KMS-11 (cell line): Measurements from ENCODE around the gene KCNQ1.

Source experiments
- H2AFZ ChIP-seq: fragments of 200-600 bp; sonication (generic); 2 replicates; pipeline ENCODE4 v1.6.1; 2016; ENCODE audit warnings: antibody characterized with exemption, mixed run types, low read depth
- H3K27ac ChIP-seq: fragments of 200-600 bp; sonication (generic); 2 replicates; pipeline ENCODE4 v1.6.1; 2016; ENCODE audit warnings: mild to moderate bottlenecking, mixed run types
- H3K27me3 ChIP-seq: fragments of 200-600 bp; sonication (generic); 2 replicates; pipeline ENCODE4 v1.6.1; 2017; ENCODE audit warnings: mild to moderate bottlenecking, low read depth, mixed run types, moderate library complexity; ENCODE audit not compliant: insufficient read depth
- H3K36me3 ChIP-seq: fragments of 200-600 bp; sonication (generic); 2 replicates; pipeline ENCODE4 v1.6.1; 2017; ENCODE audit warnings: mild to moderate bottlenecking, mixed run types; ENCODE audit not compliant: insufficient read depth
- H3K4me1 ChIP-seq: fragments of 200-600 bp; sonication (generic); 2 replicates; pipeline ENCODE4 v1.6.1; 2016; ENCODE audit warnings: mild to moderate bottlenecking, low read depth, mixed run types; ENCODE audit not compliant: poor library complexity, severe bottlenecking
- H3K4me2 ChIP-seq: fragments of 200-600 bp; sonication (generic); 2 replicates; pipeline ENCODE4 v1.7.0; 2016; ENCODE audit warnings: mild to moderate bottlenecking, mixed run types
- H3K4me3 ChIP-seq: fragments of 200-600 bp; sonication (generic); IDR thresholded peaks from 2 replicates; pipeline ENCODE4 v1.6.1; 2017; ENCODE audit warnings: low read depth, low read length, mixed read lengths; ENCODE audit not compliant: insufficient read depth
- H3K79me2 ChIP-seq: fragments of 200-600 bp; sonication (generic); 2 replicates; pipeline ENCODE4 v1.6.1; 2016; ENCODE audit warnings: low read depth, mixed run types; ENCODE audit not compliant: insufficient read depth
- H3K9ac ChIP-seq: fragments of 200-600 bp; sonication (generic); 2 replicates; pipeline ENCODE4 v1.6.1; 2016; ENCODE audit warnings: mild to moderate bottlenecking, mixed run types
- H4K20me1 ChIP-seq: fragments of 200-600 bp; sonication (generic); 2 replicates; pipeline ENCODE4 v1.6.1; 2016; ENCODE audit warnings: mild to moderate bottlenecking, mixed run types; ENCODE audit not compliant: insufficient read depth
- TF ChIP-seq, protein P1 (sequence below): fragments of 200-600 bp; sonication (generic); conservative IDR thresholded peaks from 2 replicates; pipeline ENCODE4 v1.6.1; 2017; ENCODE audit warnings: low read depth, mild to moderate bottlenecking, antibody characterized with exemption, low read length, moderate library complexity, mixed read lengths

KCNQ1 gene

GRCh38 chr11:2891326-2892214, 446.8 kb downstream of the KCNQ1 start:
- H3K27ac ChIP-seq, result no peak overlapping the region
- H3K27me3 ChIP-seq, result peaks cover 3% of the 10 kb centered on the region; the same call in 1 of the 2 replicates
- no peak overlapping the region; the same call in 1 of the 2 replicates for H3K4me2 ChIP-seq
- no peaks in the 10 kb centered on the region for H4K20me1 ChIP-seq
- peaks cover 5% of the 10 kb centered on the region for H3K4me1 ChIP-seq
- no peaks in the 10 kb centered on the region for H3K36me3 ChIP-seq
- TF ChIP-seq, protein P1, sequence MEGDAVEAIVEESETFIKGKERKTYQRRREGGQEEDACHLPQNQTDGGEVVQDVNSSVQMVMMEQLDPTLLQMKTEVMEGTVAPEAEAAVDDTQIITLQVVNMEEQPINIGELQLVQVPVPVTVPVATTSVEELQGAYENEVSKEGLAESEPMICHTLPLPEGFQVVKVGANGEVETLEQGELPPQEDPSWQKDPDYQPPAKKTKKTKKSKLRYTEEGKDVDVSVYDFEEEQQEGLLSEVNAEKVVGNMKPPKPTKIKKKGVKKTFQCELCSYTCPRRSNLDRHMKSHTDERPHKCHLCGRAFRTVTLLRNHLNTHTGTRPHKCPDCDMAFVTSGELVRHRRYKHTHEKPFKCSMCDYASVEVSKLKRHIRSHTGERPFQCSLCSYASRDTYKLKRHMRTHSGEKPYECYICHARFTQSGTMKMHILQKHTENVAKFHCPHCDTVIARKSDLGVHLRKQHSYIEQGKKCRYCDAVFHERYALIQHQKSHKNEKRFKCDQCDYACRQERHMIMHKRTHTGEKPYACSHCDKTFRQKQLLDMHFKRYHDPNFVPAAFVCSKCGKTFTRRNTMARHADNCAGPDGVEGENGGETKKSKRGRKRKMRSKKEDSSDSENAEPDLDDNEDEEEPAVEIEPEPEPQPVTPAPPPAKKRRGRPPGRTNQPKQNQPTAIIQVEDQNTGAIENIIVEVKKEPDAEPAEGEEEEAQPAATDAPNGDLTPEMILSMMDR, result no peak
- H2AFZ ChIP-seq, result peak overlapping the region; percentile 60; the same call in 1 of the 2 replicates
- H3K79me2 ChIP-seq, result no peaks in the 10 kb centered on the region
- no peak overlapping the region for H3K4me3 ChIP-seq
- no peak overlapping the region; the same call in 1 of the 2 replicates for H3K9ac ChIP-seq

DNA sequence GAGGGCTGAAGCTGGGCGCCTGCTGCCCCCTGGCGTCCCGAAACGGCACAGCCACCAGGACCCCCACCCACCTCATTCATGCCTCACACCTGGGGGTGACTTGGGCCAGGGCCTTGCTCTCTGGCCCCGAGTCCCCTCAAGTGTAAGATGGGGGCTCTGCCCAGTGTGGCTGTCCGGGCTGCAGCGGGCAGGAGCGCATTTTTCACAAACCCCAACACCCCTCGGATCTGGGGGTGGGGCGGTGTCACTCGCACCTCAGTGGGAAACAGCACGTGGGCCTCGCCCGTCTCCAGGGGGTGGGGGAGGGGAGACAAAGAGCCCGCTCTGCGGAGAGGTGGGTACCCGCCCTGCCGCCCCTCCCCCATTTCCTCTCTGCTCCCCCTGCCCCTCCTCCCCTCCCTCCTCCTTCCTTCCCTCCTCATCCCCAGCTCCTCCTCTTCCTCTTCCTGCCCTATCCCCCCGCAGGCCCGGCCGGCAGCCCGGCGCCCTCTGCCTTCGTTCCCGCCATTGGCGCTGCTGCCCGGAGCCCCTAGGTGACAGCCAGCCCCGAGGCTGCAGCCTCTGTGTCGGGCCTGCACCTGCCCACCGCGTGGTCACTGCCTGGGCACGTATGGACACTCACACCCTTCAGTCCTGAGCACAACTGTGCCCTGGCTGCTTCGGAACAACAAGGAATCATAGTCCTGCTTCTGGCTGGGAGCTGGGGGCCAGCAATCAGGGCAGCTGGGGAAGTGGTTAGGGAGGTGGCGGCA, 447.6 kb downstream of the KCNQ1 start:
- no peak overlapping the region for H3K27ac ChIP-seq
- peak overlapping the region; percentile 60 for H2AFZ ChIP-seq

GRCh38 chr11:2892967-2893528, 448.2 kb downstream of the KCNQ1 start:
- Histone ChIP-seq H3K79me2 (no peaks in the 10 kb centered on the region), H3K9ac (no peak overlapping the region), H3K36me3 (no peaks in the 10 kb centered on the region), H3K4me2 (peak overlapping the region; percentile 54; the same call in 1 of the 2 replicates), H3K4me1 (peaks cover 5% of the 10 kb centered on the region), H2AFZ (peak overlapping the region; percentile 60; the same call in 1 of the 2 replicates), H3K27me3 (no peaks in the 10 kb centered on the region), H3K27ac (no peak overlapping the region), H4K20me1 (no peaks in the 10 kb centered on the region), H3K4me3 (no peak overlapping the region)
- TF ChIP-seq, protein P1, result no peak

More for the DNA sequence above, 447.6 kb downstream of the KCNQ1 start:
- H3K36me3 ChIP-seq, result no peaks in the 10 kb centered on the region
- peaks cover 5% of the 10 kb centered on the region for H3K4me1 ChIP-seq
- H3K27me3 ChIP-seq, result 0 out of 2 replicates have a peak, but pooled peaks cover 3% of the 10 kb centered on the region
- peak overlapping the region; percentile 14; the same call in 1 of the 2 replicates for H3K9ac ChIP-seq
- H3K79me2 ChIP-seq, result no peaks in the 10 kb centered on the region
- peak overlapping the region; percentile 54; the same call in 1 of the 2 replicates for H3K4me2 ChIP-seq
- TF ChIP-seq, protein P1, result peak; percentile 91
- H3K4me3 ChIP-seq, result no peak overlapping the region
- H4K20me1 ChIP-seq, result no peaks in the 10 kb centered on the region

- H3K4me1 ChIP-seq, result peaks cover 5% of the 10 kb centered on the region
- no peak overlapping the region for H3K4me3 ChIP-seq
- H3K9ac ChIP-seq, result no peak overlapping the region
These were observed 449.1 kb downstream of the KCNQ1 start for GRCh38 chr11:2893935-2894334.

More at GRCh38 chr11:2893935-2894334, 449.1 kb downstream of the KCNQ1 start:
- Histone ChIP-seq H3K27me3 (no peaks in the 10 kb centered on the region), H2AFZ (no peak overlapping the region), H3K4me2 (no peak overlapping the region), H4K20me1 (no peaks in the 10 kb centered on the region), H3K27ac (no peak overlapping the region), H3K79me2 (no peaks in the 10 kb centered on the region), H3K36me3 (no peaks in the 10 kb centered on the region)
- TF ChIP-seq, protein P1, result no peak
